Breast epithelium (tissue), 3 donors: ENCODE data around the gene COPZ2. TPM values are rescaled to one million over a fixed set of nuclear protein-coding genes. Genes with fewer than 3 reads are reported as not detected.

Experiments used
- total RNA-seq, 3 donors: library from RNA; depleted of rRNA; stranded (reverse); fragments of >200 nt; gene quantifications; one replicate each; pipeline ENCODE4 v1.1.0, GENCODE V29; 2016

The COPZ2 gene
- total RNA-seq, 3 donors from 2014 or later: 16.4 to 97.9 (median 23.3) TPM

Other genes starting within 250 kb of the COPZ2 start
- gene OSBPL7, start 216.0 kb downstream of the COPZ2 start, total RNA-seq: 10 to 100 TPM in 1 of 3 donors, 1 to 10 TPM in 2; 3.0 to 10.2 (median 8.9) TPM
- 10 to 100 TPM; 35.0 to 43.5 (median 36.7) TPM for gene MRPL10, start 206.3 kb downstream of the COPZ2 start, total RNA-seq
- gene LRRC46, start 206.1 kb downstream of the COPZ2 start, total RNA-seq: under 1 TPM; 0.16 to 0.59 (median 0.33) TPM
- gene SCRN2, start 196.5 kb downstream of the COPZ2 start, total RNA-seq: 100 to 1,000 TPM in 1 of 3 donors, 10 to 100 TPM in 2; 49.2 to 108 (median 54.9) TPM
- gene SP6, start 186.6 kb downstream of the COPZ2 start, total RNA-seq: 1 to 10 TPM in 2 of 3 donors, under 1 TPM in 1; 0.48 to 5.3 (median 3.6) TPM
- 1 to 10 TPM; 4.6 to 9.8 (median 5.6) TPM for gene SP2, start 141.6 kb downstream of the COPZ2 start, total RNA-seq
- gene PNPO, start 96.2 kb downstream of the COPZ2 start, total RNA-seq: 10 to 100 TPM; 28.3 to 61.2 (median 34.7) TPM
- 100 to 1,000 TPM in 1 of 3 donors, 10 to 100 TPM in 1, not detected in 1; 38.7 to 105 TPM for gene PRR15L, start 79.9 kb downstream of the COPZ2 start, total RNA-seq
- 100 to 1,000 TPM; 121 to 198 (median 183) TPM for gene CDK5RAP3, start 66.7 kb downstream of the COPZ2 start, total RNA-seq
- gene NFE2L1, start 10.6 kb upstream of the COPZ2 start, total RNA-seq: 100 to 1,000 TPM in 2 of 3 donors, 10 to 100 TPM in 1; 96.4 to 278 (median 106) TPM
- gene CBX1, start 63.7 kb upstream of the COPZ2 start, total RNA-seq: 10 to 100 TPM; 29.0 to 45.8 (median 45.2) TPM
- gene SNX11, start 70.0 kb upstream of the COPZ2 start, total RNA-seq: 10 to 100 TPM; 13.4 to 19.7 (median 14.2) TPM